Measurements from ENCODE around the gene SHISA5.
"Not testable (repeated sequence)": the region's sequence is repeated elsewhere in the genome, so short reads cannot be mapped to it uniquely, and the experiment has no call there.

SHISA5 gene

GRCh38 chr3:48474031-48474430 lies 29.9 kb downstream of the SHISA5 start:
- H3K4me3 ChIP-seq (ENCODE audit: low read depth in 1 of 2, low read length in 2 of 2); H3K27me3 ChIP-seq (ENCODE audit: control insufficient read depth in 1 of 2, insufficient read depth in 2 of 2, low read length in 2 of 2); H3K9ac ChIP-seq (ENCODE audit: low read length); H3K27ac ChIP-seq (ENCODE audit: low read depth, low read length); H3K9me3 ChIP-seq (ENCODE audit: low read length); H3K36me3 ChIP-seq (ENCODE audit: insufficient read depth, low read length): not testable (repeated sequence)
- H3K4me1 ChIP-seq (ENCODE audit: insufficient read depth, low read length): peaks cover 36% of the 10 kb centered on the region

- Histone ChIP-seq H3K4me3 (ENCODE audit: low read depth in 1 of 2, low read length in 2 of 2) (no peak overlapping the region), H3K9ac (ENCODE audit: low read length) (peak overlapping the region; percentile 100), H3K36me3 (ENCODE audit: insufficient read depth, low read length) (peaks cover 14% of the 10 kb centered on the region), H3K4me1 (ENCODE audit: insufficient read depth, low read length) (peaks cover 40% of the 10 kb centered on the region), H3K9me3 (ENCODE audit: low read length) (no peaks in the 10 kb centered on the region), H3K27me3 (ENCODE audit: control insufficient read depth in 1 of 2, insufficient read depth in 2 of 2, low read length in 2 of 2) (no peaks in the 10 kb centered on the region), H3K27ac (ENCODE audit: low read depth, low read length) (peak overlapping the region; percentile 85)
These were observed 30.4 kb downstream of the SHISA5 start for GRCh38 chr3:48473617-48473952.

- Histone ChIP-seq H3K4me3 (ENCODE audit: low read depth in 1 of 2, low read length in 2 of 2) (peak overlapping the region; percentile 82 to 98), H3K27me3 (ENCODE audit: control insufficient read depth in 1 of 2, insufficient read depth in 2 of 2, low read length in 2 of 2) (no peaks in the 10 kb centered on the region), H3K36me3 (ENCODE audit: insufficient read depth, low read length) (peaks cover 19% of the 10 kb centered on the region), H3K4me1 (ENCODE audit: insufficient read depth, low read length) (peaks cover 45% of the 10 kb centered on the region), H3K27ac (ENCODE audit: low read depth, low read length) (peak overlapping the region; percentile 85), H3K9me3 (ENCODE audit: low read length) (no peaks in the 10 kb centered on the region), H3K9ac (ENCODE audit: low read length) (peak overlapping the region; percentile 100)
These were observed 30.9 kb downstream of the SHISA5 start for GRCh38 chr3:48472923-48473616.

- H3K36me3 ChIP-seq (ENCODE audit: insufficient read depth, low read length): peaks cover 24% of the 10 kb centered on the region
- H3K4me1 ChIP-seq (ENCODE audit: insufficient read depth, low read length): peaks cover 50% of the 10 kb centered on the region
- no peaks in the 10 kb centered on the region for H3K27me3 ChIP-seq (ENCODE audit: control insufficient read depth in 1 of 2, insufficient read depth in 2 of 2, low read length in 2 of 2)
- peak overlapping the region; percentile 100 for H3K9ac ChIP-seq (ENCODE audit: low read length)
- H3K27ac ChIP-seq (ENCODE audit: low read depth, low read length): peak overlapping the region; percentile 85
- peak overlapping the region; percentile 82 to 98 for H3K4me3 ChIP-seq (ENCODE audit: low read depth in 1 of 2, low read length in 2 of 2)
- no peaks in the 10 kb centered on the region for H3K9me3 ChIP-seq (ENCODE audit: low read length)
These were observed 31.4 kb downstream of the SHISA5 start for GRCh38 chr3:48472673-48472922.

GRCh38 chr3:48470286-48470685 lies 33.7 kb downstream of the SHISA5 start:
- H3K4me1 ChIP-seq (ENCODE audit: insufficient read depth, low read length): peaks cover 71% of the 10 kb centered on the region
- H3K27me3 ChIP-seq (ENCODE audit: control insufficient read depth in 1 of 2, insufficient read depth in 2 of 2, low read length in 2 of 2): no peaks in the 10 kb centered on the region
- no peak overlapping the region for H3K4me3 ChIP-seq (ENCODE audit: low read depth in 1 of 2, low read length in 2 of 2)
- peaks cover 32% of the 10 kb centered on the region for H3K36me3 ChIP-seq (ENCODE audit: insufficient read depth, low read length)
- H3K27ac ChIP-seq (ENCODE audit: low read depth, low read length): no peak overlapping the region
- H3K9me3 ChIP-seq (ENCODE audit: low read length): no peaks in the 10 kb centered on the region
- H3K9ac ChIP-seq (ENCODE audit: low read length): no peak overlapping the region

- no peaks in the 10 kb centered on the region for H3K9me3 ChIP-seq (ENCODE audit: low read length)
- H3K4me3 ChIP-seq (ENCODE audit: low read depth in 1 of 2, low read length in 2 of 2): no peak overlapping the region
- no peak overlapping the region for H3K27ac ChIP-seq (ENCODE audit: low read depth, low read length)
- peaks cover 32% of the 10 kb centered on the region for H3K36me3 ChIP-seq (ENCODE audit: insufficient read depth, low read length)
- no peaks in the 10 kb centered on the region for H3K27me3 ChIP-seq (ENCODE audit: control insufficient read depth in 1 of 2, insufficient read depth in 2 of 2, low read length in 2 of 2)
- H3K4me1 ChIP-seq (ENCODE audit: insufficient read depth, low read length): peaks cover 77% of the 10 kb centered on the region
- H3K9ac ChIP-seq (ENCODE audit: low read length): no peak overlapping the region
These were observed 34.7 kb downstream of the SHISA5 start for GRCh38 chr3:48469046-48469915.

- H3K27me3 ChIP-seq (ENCODE audit: control insufficient read depth in 1 of 2, insufficient read depth in 2 of 2, low read length in 2 of 2): no peaks in the 10 kb centered on the region
- no peak overlapping the region for H3K27ac ChIP-seq (ENCODE audit: low read depth, low read length)
- H3K36me3 ChIP-seq (ENCODE audit: insufficient read depth, low read length): peaks cover 32% of the 10 kb centered on the region
- no peak overlapping the region for H3K4me3 ChIP-seq (ENCODE audit: low read depth in 1 of 2, low read length in 2 of 2)
- H3K4me1 ChIP-seq (ENCODE audit: insufficient read depth, low read length): peaks cover 74% of the 10 kb centered on the region
- no peak overlapping the region for H3K9ac ChIP-seq (ENCODE audit: low read length)
- H3K9me3 ChIP-seq (ENCODE audit: low read length): no peaks in the 10 kb centered on the region
These were observed 35.6 kb downstream of the SHISA5 start for GRCh38 chr3:48468329-48468731.

GRCh38 chr3:48467473-48468267 lies 36.3 kb downstream of the SHISA5 start:
- Histone ChIP-seq H3K27ac (ENCODE audit: low read depth, low read length) (peak overlapping the region; percentile 97), H3K9me3 (ENCODE audit: low read length) (no peaks in the 10 kb centered on the region), H3K36me3 (ENCODE audit: insufficient read depth, low read length) (peaks cover 32% of the 10 kb centered on the region), H3K4me3 (ENCODE audit: low read depth in 1 of 2, low read length in 2 of 2) (peak overlapping the region; percentile 4 to 86), H3K9ac (ENCODE audit: low read length) (peak overlapping the region; percentile 91), H3K27me3 (ENCODE audit: control insufficient read depth in 1 of 2, insufficient read depth in 2 of 2, low read length in 2 of 2) (no peaks in the 10 kb centered on the region), H3K4me1 (ENCODE audit: insufficient read depth, low read length) (peaks cover 72% of the 10 kb centered on the region)

- Histone ChIP-seq H3K4me3 (ENCODE audit: low read depth in 1 of 2, low read length in 2 of 2) (peak overlapping the region; percentile 4 to 86), H3K9me3 (ENCODE audit: low read length) (no peaks in the 10 kb centered on the region), H3K27ac (ENCODE audit: low read depth, low read length) (peak overlapping the region; percentile 97), H3K27me3 (ENCODE audit: control insufficient read depth in 1 of 2, insufficient read depth in 2 of 2, low read length in 2 of 2) (no peaks in the 10 kb centered on the region), H3K36me3 (ENCODE audit: insufficient read depth, low read length) (peaks cover 32% of the 10 kb centered on the region), H3K9ac (ENCODE audit: low read length) (peak overlapping the region; percentile 91), H3K4me1 (ENCODE audit: insufficient read depth, low read length) (peaks cover 71% of the 10 kb centered on the region)
These were observed 36.9 kb downstream of the SHISA5 start for GRCh38 chr3:48467110-48467454.

- H3K9ac ChIP-seq (ENCODE audit: low read length): peak overlapping the region; percentile 91
- peak overlapping the region; percentile 97 for H3K27ac ChIP-seq (ENCODE audit: low read depth, low read length)
- H3K4me1 ChIP-seq (ENCODE audit: insufficient read depth, low read length): peaks cover 65% of the 10 kb centered on the region
- no peaks in the 10 kb centered on the region for H3K27me3 ChIP-seq (ENCODE audit: control insufficient read depth in 1 of 2, insufficient read depth in 2 of 2, low read length in 2 of 2)
- H3K36me3 ChIP-seq (ENCODE audit: insufficient read depth, low read length): peaks cover 32% of the 10 kb centered on the region
- H3K9me3 ChIP-seq (ENCODE audit: low read length): no peaks in the 10 kb centered on the region
- peak overlapping the region; percentile 38 to 86 for H3K4me3 ChIP-seq (ENCODE audit: low read depth in 1 of 2, low read length in 2 of 2)
These were observed 37.4 kb downstream of the SHISA5 start for GRCh38 chr3:48466386-48467109.
